Activated CD8-positive, alpha-beta memory T cell treated with anti-CD3 and anti-CD28 coated beads for 36 hours (primary cell): Measurements from ENCODE around the gene GOLM1. TPM values are rescaled to one million over a fixed set of nuclear protein-coding genes. Genes with fewer than 3 reads are reported as not detected.

Experiments used
- CTCF ChIA-PET: fragments of 350-600 bp; sonication (Branson Sonifier 250); formaldehyde crosslinking; loops from one replicate; lab custom pipeline; 2021; ENCODE audit warnings: antibody characterized with exemption; lab: Charles Lee
- POLR2A ChIA-PET: fragments of 350-600 bp; sonication (Branson Sonifier 250); formaldehyde crosslinking; loops from one replicate; lab custom pipeline; 2021; ENCODE audit warnings: antibody characterized with exemption; lab: Charles Lee
- total RNA-seq, 2 experiments: library from RNA; stranded (reverse); gene quantifications; one replicate each; pipeline ENCODE4 v1.2.3, GENCODE V29; 2021

Gene GOLM1
- total RNA-seq, 2 experiments from 2014 or later, result 5.9 to 6.2 TPM

GRCh38 chr9:86093788-86094555, 5.4 kb downstream of the GOLM1 start:
- ChIA-PET POLR2A (no interaction called here), CTCF (no interaction called here)

- ChIA-PET CTCF (no interaction called here), POLR2A (no interaction called here)
These were observed 7.9 kb downstream of the GOLM1 start for GRCh38 chr9:86091477-86091876.

GRCh38 chr9:86082870-86083269, 16.5 kb downstream of the GOLM1 start:
- CTCF ChIA-PET, result no interaction called here
- POLR2A ChIA-PET, result no interaction called here

GRCh38 chr9:86079865-86080469, 19.4 kb downstream of the GOLM1 start:
- CTCF ChIA-PET, result no interaction called here
- POLR2A ChIA-PET, result no interaction called here

- ChIA-PET CTCF (no interaction called here), POLR2A (no interaction called here)
These were observed 19.9 kb downstream of the GOLM1 start for GRCh38 chr9:86079421-86079831.

GRCh38 chr9:86078731-86079130, 20.6 kb downstream of the GOLM1 start:
- POLR2A ChIA-PET, result no interaction called here
- CTCF ChIA-PET, result no interaction called here

GRCh38 chr9:86077276-86077675, 22.1 kb downstream of the GOLM1 start:
- POLR2A ChIA-PET, result no interaction called here
- CTCF ChIA-PET, result no interaction called here

- ChIA-PET POLR2A (no interaction called here), CTCF (interaction anchor here (0.7 kb wide), 1 partner anchor 9 kb away, joined by 4 read pairs; no protein-coding TSS in a partner anchor)
These were observed 23.9 kb downstream of the GOLM1 start for GRCh38 chr9:86075132-86076109.

GRCh38 chr9:86073839-86074238, 25.5 kb downstream of the GOLM1 start:
- CTCF ChIA-PET, result no interaction called here
- POLR2A ChIA-PET, result no interaction called here

GRCh38 chr9:86072394-86072877, 26.9 kb downstream of the GOLM1 start:
- POLR2A ChIA-PET, result no interaction called here
- CTCF ChIA-PET, result no interaction called here

GRCh38 chr9:86069206-86069869, 30.0 kb downstream of the GOLM1 start:
- ChIA-PET CTCF (no interaction called here), POLR2A (no interaction called here)

GRCh38 chr9:86064220-86064619, 35.1 kb downstream of the GOLM1 start:
- ChIA-PET POLR2A (no interaction called here), CTCF (no interaction called here)

GRCh38 chr9:86062845-86063693, 36.3 kb downstream of the GOLM1 start:
- ChIA-PET CTCF (no interaction called here), POLR2A (no interaction called here)

- ChIA-PET CTCF (no interaction called here), POLR2A (no interaction called here)
These were observed 37.2 kb downstream of the GOLM1 start for GRCh38 chr9:86061972-86062739.

- ChIA-PET POLR2A (no interaction called here), CTCF (no interaction called here)
These were observed 41.9 kb downstream of the GOLM1 start for GRCh38 chr9:86057491-86057890.

GRCh38 chr9:86054695-86055094, 44.7 kb downstream of the GOLM1 start:
- POLR2A ChIA-PET, result no interaction called here
- CTCF ChIA-PET, result no interaction called here

GRCh38 chr9:86052556-86053468, 46.5 kb downstream of the GOLM1 start:
- ChIA-PET CTCF (no interaction called here), POLR2A (no interaction called here)
